ENCODE results near the gene MOB3A.

DNA sequence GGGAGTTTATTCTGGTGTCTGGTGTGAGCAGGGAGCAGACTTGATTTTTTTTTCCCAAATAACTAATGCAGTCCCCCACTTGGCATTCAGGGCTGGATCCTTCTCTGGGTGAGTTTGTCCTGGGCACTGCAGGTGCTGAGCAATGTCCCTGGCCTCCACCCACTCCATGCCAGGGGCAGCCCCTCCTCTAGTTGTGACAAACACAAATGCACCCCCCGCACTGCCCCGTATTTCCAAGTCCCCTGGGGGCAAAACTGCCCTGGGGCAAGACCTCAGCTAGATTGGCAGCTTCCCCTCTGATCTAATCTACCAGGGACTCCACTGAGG is 6.4 kb downstream of the MOB3A start:
- TF ChIP-seq CTCF (IDR thresholded peaks at IDR 0.05; ENCODE audit: poor library complexity) (no peak), EZH2 (IDR thresholded peaks at IDR 0.05; ENCODE audit: borderline replicate concordance) (no peak), EZH2phosphoT487 (IDR thresholded peaks at IDR 0.05; ENCODE audit: low read depth, severe bottlenecking, unreplicated experiment) (no peak)
